Measurements from ENCODE around the gene TERT. TPM values are rescaled to one million over a fixed set of nuclear protein-coding genes. Genes with fewer than 3 reads are reported as not detected.

TERT gene
- total RNA-seq, 1 donor from 2014 or later = 2.4 TPM

- no peaks in the 10 kb centered on the region for H3K79me2 ChIP-seq (ENCODE audit: low read depth)
- DNase-seq (ENCODE audit: low spot score) = no peak
- H4K20me1 ChIP-seq (ENCODE audit: low read depth) = peaks cover 29% of the 10 kb centered on the region
- no peak overlapping the region for H3K27ac ChIP-seq
- Mint-ChIP-seq H3K4me3 (no peak overlapping the region), H3K27me3 (ENCODE audit: insufficient read depth, low read depth) (peaks cover 7% of the 10 kb centered on the region), H3K9me3 (no peaks in the 10 kb centered on the region), H3K27ac (no peak overlapping the region), H3K36me3 (no peaks in the 10 kb centered on the region), H3K4me1 (peaks cover 2% of the 10 kb centered on the region)
- peaks cover 5% of the 10 kb centered on the region for H3K4me1 ChIP-seq
- no peak overlapping the region for H3K4me3 ChIP-seq
- no peak overlapping the region for H3K4me2 ChIP-seq
- TF ChIP-seq EZH2 (IDR thresholded peaks at IDR 0.05) (no peak), EZH2phosphoT487 (IDR thresholded peaks at IDR 0.05) (no peak), CTCF (IDR thresholded peaks at IDR 0.05) (no peak)
- no peak overlapping the region for H2AFZ ChIP-seq (replicated peaks)
- H3K9ac ChIP-seq = no peak overlapping the region
- H3K36me3 ChIP-seq = no peaks in the 10 kb centered on the region
- H3K27me3 ChIP-seq = peaks cover 16% of the 10 kb centered on the region
- H3K9me3 ChIP-seq (ENCODE audit: low read depth) = no peaks in the 10 kb centered on the region
- no peaks in the 10 kb centered on the region for H3F3A ChIP-seq (ENCODE audit: low read depth)
These were observed 48.8 kb downstream of the TERT start for GRCh38 chr5:1245905-1246576.

- peak; percentile 31 for DNase-seq (ENCODE audit: low spot score)
These were observed 49.9 kb downstream of the TERT start for GRCh38 chr5:1244976-1245375.

GRCh38 chr5:1244255-1244654, 50.6 kb downstream of the TERT start:
- peaks cover 29% of the 10 kb centered on the region for H4K20me1 ChIP-seq (ENCODE audit: low read depth)
- no peak overlapping the region for H3K9ac ChIP-seq
- DNase-seq (ENCODE audit: low spot score) = no peak
- no peaks in the 10 kb centered on the region for H3K36me3 ChIP-seq
- H3K27me3 ChIP-seq = peaks cover 16% of the 10 kb centered on the region
- TF ChIP-seq EZH2 (IDR thresholded peaks at IDR 0.05) = no peak
- no peak for TF ChIP-seq CTCF (IDR thresholded peaks at IDR 0.05)
- TF ChIP-seq EZH2phosphoT487 (IDR thresholded peaks at IDR 0.05) = no peak
- no peak overlapping the region for H3K27ac ChIP-seq
- peaks cover 5% of the 10 kb centered on the region for H3K4me1 ChIP-seq
- H3K9me3 ChIP-seq (ENCODE audit: low read depth) = no peaks in the 10 kb centered on the region
- H3F3A ChIP-seq (ENCODE audit: low read depth) = no peaks in the 10 kb centered on the region
- Mint-ChIP-seq H3K36me3 (no peaks in the 10 kb centered on the region), H3K27me3 (ENCODE audit: insufficient read depth, low read depth) (peaks cover 6% of the 10 kb centered on the region), H3K27ac (no peak overlapping the region), H3K4me1 (peaks cover 2% of the 10 kb centered on the region), H3K4me3 (no peak overlapping the region), H3K9me3 (no peaks in the 10 kb centered on the region)
- no peak overlapping the region for H3K4me3 ChIP-seq
- H3K79me2 ChIP-seq (ENCODE audit: low read depth) = no peaks in the 10 kb centered on the region
- no peak overlapping the region for H3K4me2 ChIP-seq
- no peak overlapping the region for H2AFZ ChIP-seq (replicated peaks)

More at GRCh38 chr5:1244976-1245375, 49.9 kb downstream of the TERT start:
- Mint-ChIP-seq H3K4me3 (no peak overlapping the region), H3K27ac (no peak overlapping the region), H3K36me3 (no peaks in the 10 kb centered on the region), H3K27me3 (ENCODE audit: insufficient read depth, low read depth) (peaks cover 9% of the 10 kb centered on the region), H3K4me1 (peaks cover 2% of the 10 kb centered on the region), H3K9me3 (no peaks in the 10 kb centered on the region)
- no peaks in the 10 kb centered on the region for H3K79me2 ChIP-seq (ENCODE audit: low read depth)
- H3K27me3 ChIP-seq = peaks cover 16% of the 10 kb centered on the region
- peaks cover 29% of the 10 kb centered on the region for H4K20me1 ChIP-seq (ENCODE audit: low read depth)
- H2AFZ ChIP-seq (replicated peaks) = no peak overlapping the region
- peaks cover 5% of the 10 kb centered on the region for H3K4me1 ChIP-seq
- no peak overlapping the region for H3K4me3 ChIP-seq
- no peaks in the 10 kb centered on the region for H3K9me3 ChIP-seq (ENCODE audit: low read depth)
- no peaks in the 10 kb centered on the region for H3F3A ChIP-seq (ENCODE audit: low read depth)
- TF ChIP-seq EZH2phosphoT487 (IDR thresholded peaks at IDR 0.05) (no peak), CTCF (IDR thresholded peaks at IDR 0.05) (peak; percentile 21)
- no peaks in the 10 kb centered on the region for H3K36me3 ChIP-seq
- H3K27ac ChIP-seq = no peak overlapping the region
- no peak overlapping the region for H3K9ac ChIP-seq
- H3K4me2 ChIP-seq = no peak overlapping the region
